Lung microvascular endothelial cell (primary cell): ENCODE data around the gene HCRTR1. TPM values are rescaled to one million over a fixed set of nuclear protein-coding genes. Genes with fewer than 3 reads are reported as not detected.
"Not testable (repeated sequence)": the region's sequence is repeated elsewhere in the genome, so short reads cannot be mapped to it uniquely, and the experiment has no call there.

Source experiments
- DNase-seq, 2 donors: peaks; one replicate each; pipeline versions ENCODE4 v3.0.0 to v3.0.0-alpha.2; 2010; ENCODE audit warnings: low read depth in 2 of 2
- total RNA-seq: library from RNA; depleted of rRNA; stranded (reverse); fragments of >200 nt; gene quantifications from 2 replicates; pipeline ENCODE4 v1.2.1, GENCODE V29; 2014

HCRTR1 gene
- total RNA-seq, 1 donor from 2014 or later, result 5.4 TPM

GRCh38 chr1:31581821-31582810 lies 35.4 kb upstream of the HCRTR1 start:
- no peak for DNase-seq

- no peak for DNase-seq
Observed at GRCh38 chr1:31583082-31583994, 34.2 kb upstream of the HCRTR1 start.

- DNase-seq, result peak; percentile 72 to 85
Observed at GRCh38 chr1:31583995-31584868, 33.3 kb upstream of the HCRTR1 start.

GRCh38 chr1:31584869-31585735 lies 32.4 kb upstream of the HCRTR1 start:
- no peak for DNase-seq

DNA sequence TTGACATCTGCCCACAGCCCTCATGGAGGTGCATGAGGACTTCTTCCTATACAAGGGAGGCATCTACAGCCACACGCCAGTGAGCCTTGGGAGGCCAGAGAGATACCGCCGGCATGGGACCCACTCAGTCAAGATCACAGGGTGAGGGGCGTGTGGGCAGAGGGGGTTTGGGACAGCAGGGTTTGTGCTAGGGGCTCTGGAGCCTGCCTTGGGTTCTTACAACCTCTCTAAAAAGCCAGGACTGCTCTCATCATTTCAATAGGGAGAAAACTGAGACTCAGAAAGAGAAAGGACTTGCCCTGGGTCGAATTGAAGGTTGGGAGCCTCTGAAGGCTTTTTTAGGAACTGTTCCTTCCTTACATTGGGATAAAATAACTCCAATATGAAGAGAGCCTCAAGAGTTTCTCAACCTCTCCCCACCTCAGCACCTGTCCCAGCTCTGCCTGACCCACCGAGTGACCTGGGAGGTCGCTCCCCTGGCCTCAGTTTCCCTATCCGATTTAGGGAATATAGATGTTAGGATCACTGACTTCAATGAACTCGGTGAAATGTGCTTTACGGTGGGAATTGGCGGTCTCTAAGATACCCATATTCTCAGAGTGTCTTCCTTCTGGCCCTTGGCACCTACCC lies 31.6 kb upstream of the HCRTR1 start:
- DNase-seq, result no peak

DNA sequence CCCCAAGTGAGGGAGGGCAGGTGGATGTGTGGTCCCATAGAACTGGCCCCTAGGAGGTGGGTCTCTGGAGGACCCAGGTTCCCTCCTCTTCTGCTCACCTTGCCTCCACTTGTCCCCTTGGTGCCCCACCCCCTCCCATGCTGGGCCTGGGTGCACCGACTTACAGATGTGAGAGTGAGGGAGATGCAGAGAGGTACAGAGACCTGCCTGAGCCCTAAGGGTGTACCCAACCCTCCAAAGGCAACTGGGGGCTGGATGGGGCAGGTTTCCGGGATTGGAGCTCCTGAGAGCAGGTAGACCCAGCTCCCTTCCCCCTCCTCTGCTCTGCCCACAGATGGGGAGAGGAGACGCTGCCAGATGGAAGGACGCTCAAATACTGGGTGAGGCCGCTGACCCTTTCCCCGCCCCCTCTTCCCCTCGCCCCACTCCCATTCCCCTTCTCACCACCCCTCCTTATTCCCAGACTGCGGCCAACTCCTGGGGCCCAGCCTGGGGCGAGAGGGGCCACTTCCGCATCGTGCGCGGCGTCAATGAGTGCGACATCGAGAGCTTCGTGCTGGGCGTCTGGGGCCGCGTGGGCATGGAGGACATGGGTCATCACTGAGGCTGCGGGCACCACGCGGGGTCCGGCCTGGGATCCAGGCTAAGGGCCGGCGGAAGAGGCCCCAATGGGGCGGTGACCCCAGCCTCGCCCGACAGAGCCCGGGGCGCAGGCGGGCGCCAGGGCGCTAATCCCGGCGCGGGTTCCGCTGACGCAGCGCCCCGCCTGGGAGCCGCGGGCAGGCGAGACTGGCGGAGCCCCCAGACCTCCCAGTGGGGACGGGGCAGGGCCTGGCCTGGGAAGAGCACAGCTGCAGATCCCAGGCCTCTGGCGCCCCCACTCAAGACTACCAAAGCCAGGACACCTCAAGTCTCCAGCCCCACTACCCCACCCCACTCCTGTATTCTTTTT lies 30.8 kb upstream of the HCRTR1 start:
- no peak for DNase-seq

DNA sequence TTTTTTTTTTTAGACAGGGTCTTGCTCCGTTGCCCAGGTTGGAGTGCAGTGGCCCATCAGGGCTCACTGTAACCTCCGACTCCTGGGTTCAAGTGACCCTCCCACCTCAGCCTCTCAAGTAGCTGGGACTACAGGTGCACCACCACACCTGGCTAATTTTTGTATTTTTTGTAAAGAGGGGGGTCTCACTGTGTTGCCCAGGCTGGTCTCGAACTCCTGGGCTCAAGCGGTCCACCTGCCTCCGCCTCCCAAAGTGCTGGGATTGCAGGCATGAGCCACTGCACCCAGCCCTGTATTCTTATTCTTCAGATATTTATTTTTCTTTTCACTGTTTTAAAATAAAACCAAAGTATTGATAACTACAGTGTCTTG lies 30.2 kb upstream of the HCRTR1 start:
- not testable (repeated sequence) for DNase-seq

DNA sequence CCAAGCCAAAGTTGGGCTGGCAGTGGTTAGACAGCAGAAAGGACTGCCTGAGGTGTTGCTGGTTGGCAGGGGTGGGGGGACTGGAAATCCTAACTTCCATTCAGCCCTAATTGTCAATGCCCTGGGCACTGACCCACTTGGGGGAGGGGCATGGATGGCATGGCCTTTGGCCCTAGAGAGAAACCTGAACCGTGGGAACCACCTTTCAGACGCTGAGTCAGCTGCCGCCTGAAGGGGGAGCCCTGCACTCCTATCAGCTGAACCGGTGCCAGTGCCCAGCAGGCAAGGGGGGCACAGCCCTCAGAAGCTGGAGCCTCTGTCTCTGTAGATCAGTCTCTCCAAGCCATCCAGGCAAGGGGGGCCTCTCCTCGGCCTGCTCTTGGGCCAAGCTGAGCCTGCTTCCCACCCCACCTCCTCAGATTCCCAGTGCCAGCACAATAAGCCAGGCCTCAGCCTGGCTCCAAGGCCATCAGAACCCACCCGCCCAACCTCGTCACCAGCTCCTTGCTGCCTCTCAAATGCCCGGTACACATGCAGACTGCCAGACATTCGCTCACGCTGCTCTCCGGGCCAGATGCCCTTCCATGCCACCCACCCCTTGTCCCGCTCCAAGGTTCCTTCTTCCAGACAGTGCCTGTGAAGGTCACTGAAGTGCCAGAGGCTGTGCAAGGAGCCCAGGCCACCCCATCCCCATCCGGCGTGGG lies 29.6 kb upstream of the HCRTR1 start:
- peak; percentile 72 to 81 for DNase-seq

- peak; percentile 58 to 59 for DNase-seq
Observed at GRCh38 chr1:31588751-31589515, 28.6 kb upstream of the HCRTR1 start.

DNA sequence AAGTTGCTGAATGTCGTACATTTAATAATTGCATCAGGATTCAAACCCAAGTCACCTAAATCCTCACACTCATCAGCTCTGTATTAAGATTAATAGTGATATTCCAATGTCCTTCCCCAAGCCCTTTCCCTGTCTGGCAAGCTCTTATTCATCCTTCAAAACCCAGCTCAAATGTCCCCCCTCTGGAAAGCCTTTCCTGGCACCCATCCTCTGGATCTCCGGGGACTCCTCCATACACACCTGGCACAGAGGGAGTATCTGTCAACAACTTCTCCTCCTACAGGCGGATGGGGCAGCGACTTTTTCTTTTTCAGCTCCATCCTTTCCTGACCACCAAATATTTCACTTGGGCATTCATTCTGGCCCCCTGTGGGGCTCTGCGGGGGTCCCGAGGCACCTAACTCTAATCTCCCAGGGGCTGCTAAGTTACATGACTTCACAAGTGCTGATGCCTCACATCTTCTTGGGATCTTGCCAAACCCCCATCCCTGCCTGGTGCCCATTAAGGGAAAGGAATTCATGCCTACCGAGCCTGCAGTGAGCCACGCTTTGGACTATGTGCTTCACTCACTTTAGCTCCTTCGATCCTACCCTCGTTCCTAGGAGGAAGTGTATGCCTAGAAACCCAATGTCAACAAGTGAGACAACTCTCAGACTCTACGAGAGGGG lies 25.9 kb upstream of the HCRTR1 start:
- DNase-seq, result no peak

DNA sequence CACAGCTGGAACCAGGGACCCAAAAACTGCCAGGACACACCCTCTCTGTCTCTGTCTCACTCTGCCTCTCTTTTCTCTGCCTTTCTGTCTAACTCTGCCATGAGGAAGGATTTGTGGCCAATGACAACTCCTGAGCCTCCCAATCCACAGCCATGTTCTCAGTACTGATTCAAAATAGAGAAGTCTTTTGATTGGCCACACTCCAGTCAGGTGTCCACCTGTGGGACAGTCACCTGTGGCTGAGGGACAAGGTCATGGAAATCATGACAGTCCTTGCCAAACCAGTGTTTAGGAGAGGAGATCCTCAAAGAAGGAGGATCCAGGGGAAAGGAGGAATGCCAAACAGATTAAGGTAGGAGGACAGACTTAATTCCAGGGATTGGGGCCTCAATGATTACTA lies 25.4 kb upstream of the HCRTR1 start:
- no peak for DNase-seq

- no peak for DNase-seq
Observed at GRCh38 chr1:31593136-31593665, 24.3 kb upstream of the HCRTR1 start.

GRCh38 chr1:31593770-31594632 lies 23.5 kb upstream of the HCRTR1 start:
- peak; percentile 80 to 89 for DNase-seq

DNA sequence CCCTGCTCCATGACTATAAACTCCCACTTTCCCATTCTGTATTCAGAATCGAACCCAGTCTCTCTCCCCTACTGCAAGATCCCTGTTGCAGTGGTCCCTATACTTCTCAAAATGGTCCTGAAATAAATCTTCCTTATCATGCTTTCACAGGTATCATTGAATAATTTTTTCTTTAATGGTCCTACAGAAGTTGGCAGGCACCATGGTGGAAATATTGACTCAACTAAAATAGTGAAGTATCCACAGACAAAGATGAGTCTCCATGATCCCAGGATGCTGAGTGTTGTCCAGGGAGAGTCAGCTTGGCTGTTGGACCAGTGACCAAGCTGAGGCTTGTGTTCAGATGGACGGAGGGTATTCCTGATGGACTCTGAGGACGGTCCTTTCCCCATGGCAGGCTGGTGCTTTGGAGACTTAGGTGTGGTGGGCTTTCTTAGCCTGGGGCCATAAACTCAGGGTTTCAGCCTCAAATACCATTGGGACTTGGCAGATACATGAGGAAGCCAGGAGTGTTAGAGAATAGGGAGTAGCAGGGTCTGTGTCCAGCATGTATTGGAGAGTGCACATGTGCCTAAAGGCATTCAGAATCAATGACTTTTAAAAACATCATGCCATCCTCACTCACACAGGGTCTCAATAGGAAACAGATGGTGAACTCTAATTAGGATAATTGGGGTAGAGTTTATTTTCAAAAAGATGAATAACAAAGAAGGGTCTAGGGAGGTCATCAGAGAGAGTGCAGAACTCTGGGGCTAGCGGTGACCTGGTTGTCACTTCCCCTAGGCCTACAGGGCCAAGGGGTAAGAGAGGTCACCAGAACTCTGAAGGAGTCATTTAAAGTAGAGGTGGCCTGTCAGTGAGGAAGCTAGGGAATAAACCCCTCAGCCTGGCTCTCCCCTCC lies 21.4 kb upstream of the HCRTR1 start:
- DNase-seq, result peak in 1 of 2 donors; percentile 90
